Uterus (tissue), 2 donors: ENCODE data around the gene MYH15.

Experiments used
- CTCF ChIP-seq, 4 experiments: fragments of 200-600 bp in 2 of 4; fragments of 450-650 bp in 2 of 4; sonication (generic) in 2 of 4; IDR thresholded peaks; one replicate each; pipeline ENCODE4 v1.5.1; 2016 to 2019; ENCODE audit warnings: antibody characterized with exemption in 4 of 4, mild to moderate bottlenecking in 2 of 4, moderate library complexity in 1 of 4
- POLR2A ChIP-seq, 2 donors: fragments of 450-650 bp; IDR thresholded peaks; one replicate each; pipeline ENCODE4 v1.6.1; 2016; ENCODE audit warnings: antibody characterized with exemption in 2 of 2, mild to moderate bottlenecking in 1 of 2, moderate library complexity in 1 of 2

GRCh38 chr3:108409800-108410178 is 100.6 kb downstream of the MYH15 start:
- no peak for TF ChIP-seq POLR2A (IDR thresholded peaks at IDR 0.05)
- no peak for TF ChIP-seq CTCF (IDR thresholded peaks at IDR 0.05)
